Ishikawa (cell line): ENCODE measurements around the gene BCKDK.

Source experiments
- CEBPB ChIP-seq: IDR thresholded peaks from 2 replicates; pipeline ENCODE4 v1.6.1; 2012
- CREB1 ChIP-seq: IDR thresholded peaks from 2 replicates; pipeline ENCODE4 v1.6.1; 2012; ENCODE audit warnings: low read depth
- EGR1 ChIP-seq: IDR thresholded peaks from 2 replicates; pipeline ENCODE4 v1.6.1; 2012
- EP300 ChIP-seq: IDR thresholded peaks from 2 replicates; pipeline ENCODE4 v1.6.1; 2012; ENCODE audit warnings: borderline replicate concordance
- FOXM1 ChIP-seq: IDR thresholded peaks from 2 replicates; pipeline ENCODE4 v1.6.1; 2012; ENCODE audit warnings: low read depth, borderline replicate concordance
- NFIC ChIP-seq: IDR thresholded peaks from 2 replicates; pipeline ENCODE4 v1.6.1; 2012
- RAD21 ChIP-seq: IDR thresholded peaks from 2 replicates; pipeline ENCODE4 v1.6.1; 2012; ENCODE audit warnings: low read depth
- TAF1 ChIP-seq: IDR thresholded peaks from 2 replicates; pipeline ENCODE4 v1.6.1; 2012; ENCODE audit warnings: low read depth, mild to moderate bottlenecking
- TCF12 ChIP-seq: IDR thresholded peaks from 2 replicates; pipeline ENCODE4 v1.6.1; 2012; ENCODE audit warnings: low read depth
- TEAD4 ChIP-seq: IDR thresholded peaks from 2 replicates; pipeline ENCODE4 v1.6.1; 2012
- YY1 ChIP-seq: IDR thresholded peaks from 2 replicates; pipeline ENCODE4 v1.6.1; 2012; ENCODE audit warnings: low read depth
- ZBTB7A ChIP-seq: IDR thresholded peaks from 2 replicates; pipeline ENCODE4 v1.6.1; 2012; ENCODE audit warnings: low read depth
- TF ChIP-seq, protein P1 (sequence below): IDR thresholded peaks from 2 replicates; pipeline ENCODE4 v1.6.1; 2012
- TF ChIP-seq, protein P2 (sequence below): IDR thresholded peaks from 2 replicates; pipeline ENCODE4 v1.6.1; 2012; ENCODE audit warnings: low read depth, mild to moderate bottlenecking
- TF ChIP-seq, protein P3 (sequence below): IDR thresholded peaks from 2 replicates; pipeline ENCODE4 v1.6.1; 2012

The BCKDK gene

DNA sequence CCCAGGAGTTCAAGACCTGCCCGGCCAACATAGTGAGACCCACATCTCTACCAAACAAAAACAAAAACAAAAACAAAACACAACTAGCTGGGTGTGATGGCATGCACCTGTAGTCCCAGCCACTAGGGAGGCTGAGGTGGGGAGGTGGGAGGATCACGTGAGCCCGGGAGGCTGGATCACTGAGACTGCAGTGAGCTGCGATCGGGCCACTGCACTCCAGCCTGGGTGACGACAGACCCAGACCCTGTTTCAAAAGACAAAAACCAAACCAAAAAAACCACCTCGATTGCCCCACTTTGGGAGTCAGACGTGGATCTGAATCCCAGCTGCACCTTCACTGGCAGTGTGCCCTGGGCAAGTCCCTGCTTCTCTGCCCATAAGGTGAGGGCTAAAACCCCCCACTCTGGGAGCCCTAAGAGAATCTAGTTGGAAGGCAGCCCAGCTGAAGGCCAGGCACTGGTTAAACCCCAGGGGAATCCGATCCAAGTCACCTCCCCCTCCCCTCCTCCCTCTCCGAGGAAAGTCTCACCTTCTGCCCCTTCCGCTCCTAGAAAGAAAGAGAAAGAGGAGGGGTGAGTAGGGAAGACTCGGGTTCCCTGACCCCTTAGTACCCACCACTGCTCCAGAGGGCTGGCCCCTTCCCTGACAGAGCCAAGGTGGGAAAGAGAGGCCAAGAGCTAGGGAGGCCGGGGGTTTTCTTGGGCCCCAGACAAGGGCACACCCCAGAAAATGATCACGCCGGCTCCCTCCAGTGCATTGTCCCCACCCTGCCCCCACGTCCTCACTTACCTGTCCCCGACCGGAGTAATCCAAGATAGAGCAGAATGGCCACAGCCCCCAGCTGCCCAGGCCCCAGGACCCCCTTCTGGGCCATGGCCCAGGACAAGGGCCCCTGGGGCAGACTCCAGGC, 26.7 kb downstream of the BCKDK start:
- peak; percentile 72 for TF ChIP-seq NFIC
- TF ChIP-seq, protein P1, sequence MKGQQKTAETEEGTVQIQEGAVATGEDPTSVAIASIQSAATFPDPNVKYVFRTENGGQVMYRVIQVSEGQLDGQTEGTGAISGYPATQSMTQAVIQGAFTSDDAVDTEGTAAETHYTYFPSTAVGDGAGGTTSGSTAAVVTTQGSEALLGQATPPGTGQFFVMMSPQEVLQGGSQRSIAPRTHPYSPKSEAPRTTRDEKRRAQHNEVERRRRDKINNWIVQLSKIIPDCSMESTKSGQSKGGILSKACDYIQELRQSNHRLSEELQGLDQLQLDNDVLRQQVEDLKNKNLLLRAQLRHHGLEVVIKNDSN: peak; percentile 93
- no peak for TF ChIP-seq TAF1
- TF ChIP-seq, protein P2, sequence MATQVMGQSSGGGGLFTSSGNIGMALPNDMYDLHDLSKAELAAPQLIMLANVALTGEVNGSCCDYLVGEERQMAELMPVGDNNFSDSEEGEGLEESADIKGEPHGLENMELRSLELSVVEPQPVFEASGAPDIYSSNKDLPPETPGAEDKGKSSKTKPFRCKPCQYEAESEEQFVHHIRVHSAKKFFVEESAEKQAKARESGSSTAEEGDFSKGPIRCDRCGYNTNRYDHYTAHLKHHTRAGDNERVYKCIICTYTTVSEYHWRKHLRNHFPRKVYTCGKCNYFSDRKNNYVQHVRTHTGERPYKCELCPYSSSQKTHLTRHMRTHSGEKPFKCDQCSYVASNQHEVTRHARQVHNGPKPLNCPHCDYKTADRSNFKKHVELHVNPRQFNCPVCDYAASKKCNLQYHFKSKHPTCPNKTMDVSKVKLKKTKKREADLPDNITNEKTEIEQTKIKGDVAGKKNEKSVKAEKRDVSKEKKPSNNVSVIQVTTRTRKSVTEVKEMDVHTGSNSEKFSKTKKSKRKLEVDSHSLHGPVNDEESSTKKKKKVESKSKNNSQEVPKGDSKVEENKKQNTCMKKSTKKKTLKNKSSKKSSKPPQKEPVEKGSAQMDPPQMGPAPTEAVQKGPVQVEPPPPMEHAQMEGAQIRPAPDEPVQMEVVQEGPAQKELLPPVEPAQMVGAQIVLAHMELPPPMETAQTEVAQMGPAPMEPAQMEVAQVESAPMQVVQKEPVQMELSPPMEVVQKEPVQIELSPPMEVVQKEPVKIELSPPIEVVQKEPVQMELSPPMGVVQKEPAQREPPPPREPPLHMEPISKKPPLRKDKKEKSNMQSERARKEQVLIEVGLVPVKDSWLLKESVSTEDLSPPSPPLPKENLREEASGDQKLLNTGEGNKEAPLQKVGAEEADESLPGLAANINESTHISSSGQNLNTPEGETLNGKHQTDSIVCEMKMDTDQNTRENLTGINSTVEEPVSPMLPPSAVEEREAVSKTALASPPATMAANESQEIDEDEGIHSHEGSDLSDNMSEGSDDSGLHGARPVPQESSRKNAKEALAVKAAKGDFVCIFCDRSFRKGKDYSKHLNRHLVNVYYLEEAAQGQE: no peak
- no peak for TF ChIP-seq CREB1
- no peak for TF ChIP-seq CEBPB
- 0 out of 2 replicates have a peak, but pooled peaks have one; percentile 25 for TF ChIP-seq EP300
- TF ChIP-seq TCF12: peak; percentile 24; the same call in 1 of the 2 replicates
- TF ChIP-seq ZBTB7A: no peak
- TF ChIP-seq, protein P3, sequence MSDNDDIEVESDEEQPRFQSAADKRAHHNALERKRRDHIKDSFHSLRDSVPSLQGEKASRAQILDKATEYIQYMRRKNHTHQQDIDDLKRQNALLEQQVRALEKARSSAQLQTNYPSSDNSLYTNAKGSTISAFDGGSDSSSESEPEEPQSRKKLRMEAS: peak; percentile 19; the same call in 1 of the 2 replicates
- TF ChIP-seq EGR1: 0 out of 2 replicates have a peak, but pooled peaks have one; percentile 13
- no peak for TF ChIP-seq TEAD4
- TF ChIP-seq YY1: 0 out of 2 replicates have a peak, but pooled peaks have one; percentile 31

DNA sequence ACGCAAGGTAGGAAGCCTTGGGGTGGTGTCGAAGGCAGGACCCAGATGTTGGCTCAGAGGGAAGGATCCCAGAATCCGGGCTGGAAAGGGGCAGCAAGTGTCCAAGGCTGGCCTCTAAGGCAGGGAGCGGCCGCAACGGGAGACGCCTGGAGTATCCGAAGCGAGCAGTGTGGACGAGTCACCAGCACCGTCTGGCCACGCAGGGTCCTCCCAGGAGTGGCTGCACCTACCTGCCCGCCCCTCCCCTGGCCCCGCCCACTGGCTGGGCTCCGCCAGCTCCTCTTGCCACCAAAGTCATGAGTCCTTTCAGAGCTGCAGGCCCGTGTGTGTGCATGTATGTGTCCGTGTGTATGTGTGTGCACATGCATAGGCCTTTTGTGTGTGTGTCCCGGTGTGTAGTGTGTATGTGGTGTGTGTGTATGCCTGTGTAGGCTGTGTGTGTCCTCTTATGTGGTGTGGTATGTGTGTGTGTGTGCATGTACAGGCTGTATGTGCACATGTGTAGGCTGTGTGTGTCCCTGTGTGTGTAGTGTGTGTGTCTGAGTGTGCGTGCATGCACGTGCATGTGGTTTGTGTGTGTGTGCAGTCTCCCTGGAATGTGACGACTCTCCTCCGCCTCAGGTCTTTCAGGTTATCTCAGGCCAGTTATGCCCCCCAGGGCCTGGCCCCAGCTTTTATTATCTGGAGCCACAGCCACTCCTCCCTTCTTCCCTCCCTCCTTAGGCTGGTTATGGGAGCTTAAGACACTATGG, 27.5 kb downstream of the BCKDK start, which contains the start of gene PRSS8:
PRSS8 (minus strand) TSS at position 193 of the 752 bp plus-strand sequence. CDS start 229 bp downstream, outside the sequence.
- TF ChIP-seq CEBPB: no peak
- TF ChIP-seq EP300: no peak
- no peak for TF ChIP-seq YY1
- no peak for TF ChIP-seq TEAD4
- peak; percentile 46; the same call in 1 of the 2 replicates for TF ChIP-seq TAF1
- TF ChIP-seq, protein P3: peak; percentile 54
- no peak for TF ChIP-seq FOXM1
- TF ChIP-seq, protein P1: no peak
- no peak for TF ChIP-seq NFIC
- TF ChIP-seq TCF12: no peak
- TF ChIP-seq, protein P2: no peak
- no peak for TF ChIP-seq RAD21
- no peak for TF ChIP-seq ZBTB7A

DNA sequence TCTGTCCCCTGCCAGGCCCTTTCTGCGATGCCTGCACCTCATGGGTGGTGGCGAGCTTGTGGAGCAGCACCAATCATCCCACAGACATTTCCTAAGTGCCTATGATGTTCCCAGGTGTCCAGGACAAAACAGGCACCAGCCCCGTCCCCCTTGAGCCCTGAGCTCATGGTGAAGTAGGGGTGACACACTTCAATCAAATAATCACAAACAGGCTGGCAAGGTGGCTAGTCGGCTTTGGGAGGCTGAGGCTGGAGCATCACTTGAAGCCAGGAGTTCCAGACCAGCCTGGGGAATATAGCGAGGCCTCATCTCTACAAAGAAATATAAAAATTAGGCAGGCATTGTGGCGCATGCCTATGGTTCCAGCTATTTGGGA, 28.1 kb downstream of the BCKDK start:
- TF ChIP-seq TAF1 (no peak), FOXM1 (no peak), CEBPB (no peak), YY1 (no peak), RAD21 (no peak), EGR1 (no peak), CREB1 (no peak), TEAD4 (no peak), EP300 (no peak), ZBTB7A (no peak), TCF12 (no peak), NFIC (no peak)
- TF ChIP-seq, protein P3: no peak
- TF ChIP-seq, protein P2: no peak
- TF ChIP-seq, protein P1: no peak
